T47D (cell line): ENCODE data around the gene CELSR1.
"Not testable (repeated sequence)": the region's sequence is repeated elsewhere in the genome, so short reads cannot be mapped to it uniquely, and the experiment has no call there.

Source experiments
- DNase-seq, 2 experiments: peaks; one replicate each; pipeline versions ENCODE4 v3.0.0 to v3.0.0-alpha.2; 2011 to 2012; ENCODE audit warnings: low read depth in 1 of 2, low spot score in 1 of 2
- JUND ChIP-seq: IDR thresholded peaks from 2 replicates; pipeline ENCODE4 v1.6.1; 2012; ENCODE audit warnings: low read depth
- in situ Hi-C: cut with HindIII; loops from 2 replicates; pipeline ENCODE4 v1.10.0; 2016; ENCODE audit warnings: low sequenced_read_pairs, low pct_unique_long_range_greater_than_20kb

CELSR1 gene

DNA sequence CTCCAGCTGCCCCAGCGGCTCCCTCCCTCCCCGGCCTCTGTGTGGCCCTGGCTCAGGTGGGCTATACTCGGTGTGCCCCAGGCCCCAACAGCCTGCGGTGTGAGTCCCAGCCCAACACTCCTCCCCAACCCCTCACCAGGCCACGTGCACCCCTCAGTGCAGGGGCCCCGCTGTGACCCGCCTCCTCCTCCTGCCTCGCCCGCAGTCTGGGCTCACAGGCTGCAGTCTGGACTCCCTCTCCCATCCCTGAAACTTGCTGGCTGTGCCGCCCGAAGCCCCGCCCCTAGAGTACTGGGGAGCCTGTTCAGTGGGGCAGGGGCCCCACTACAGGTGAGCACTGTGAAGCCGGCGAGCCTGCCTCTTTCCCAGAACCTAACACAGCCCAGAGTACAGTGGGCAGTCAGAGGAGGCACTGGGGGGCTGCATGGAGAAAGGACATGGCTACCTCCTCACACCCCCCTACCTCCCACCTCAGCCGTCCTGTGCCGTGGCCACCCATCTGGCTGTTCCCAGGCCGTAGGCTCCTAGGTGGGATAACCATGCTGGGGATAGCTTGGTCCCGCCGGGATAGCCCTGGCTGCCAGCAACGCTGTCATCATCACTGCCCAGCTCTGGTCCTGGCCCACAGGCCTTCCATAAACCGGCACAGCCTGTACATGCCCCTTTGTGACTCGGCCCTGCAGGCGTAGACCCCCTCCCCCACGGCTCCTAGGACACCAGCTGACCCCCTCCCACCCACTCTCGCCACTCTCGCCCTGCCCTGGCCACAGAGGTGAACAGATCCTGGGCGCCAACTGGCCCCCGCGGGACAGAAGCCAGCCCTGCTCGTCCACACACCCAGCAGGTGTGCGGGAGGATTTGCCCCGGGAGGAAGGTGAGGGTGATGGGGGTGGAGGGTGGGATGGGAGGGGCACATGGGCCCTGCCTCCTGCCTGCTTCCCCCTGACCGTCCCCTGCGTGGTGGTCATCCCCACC is 29.7 kb downstream of the CELSR1 start:
- in situ Hi-C loops, result no loop called here
- DNase-seq, result no peak
- no peak for TF ChIP-seq JUND

DNA sequence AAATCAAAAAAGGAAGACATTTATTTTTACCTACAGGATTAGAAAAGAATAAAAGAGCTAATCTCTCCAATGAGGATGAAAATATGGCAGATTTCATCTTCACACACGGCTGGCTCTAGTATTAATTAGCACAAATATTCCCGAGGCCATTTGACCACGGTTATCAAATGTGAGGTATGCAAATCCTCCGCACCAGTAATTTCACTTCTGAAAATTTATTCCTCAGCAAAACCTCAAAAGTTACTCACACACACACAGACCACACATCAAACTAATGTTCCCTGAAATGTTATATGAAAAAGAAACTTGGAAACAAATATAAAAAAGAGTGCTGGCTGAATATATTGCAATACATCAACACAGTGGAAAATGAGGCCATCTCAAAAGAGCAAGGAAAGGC is 32.8 kb downstream of the CELSR1 start:
- in situ Hi-C loops, result no loop called here
- TF ChIP-seq JUND, result no peak
- no peak for DNase-seq

DNA sequence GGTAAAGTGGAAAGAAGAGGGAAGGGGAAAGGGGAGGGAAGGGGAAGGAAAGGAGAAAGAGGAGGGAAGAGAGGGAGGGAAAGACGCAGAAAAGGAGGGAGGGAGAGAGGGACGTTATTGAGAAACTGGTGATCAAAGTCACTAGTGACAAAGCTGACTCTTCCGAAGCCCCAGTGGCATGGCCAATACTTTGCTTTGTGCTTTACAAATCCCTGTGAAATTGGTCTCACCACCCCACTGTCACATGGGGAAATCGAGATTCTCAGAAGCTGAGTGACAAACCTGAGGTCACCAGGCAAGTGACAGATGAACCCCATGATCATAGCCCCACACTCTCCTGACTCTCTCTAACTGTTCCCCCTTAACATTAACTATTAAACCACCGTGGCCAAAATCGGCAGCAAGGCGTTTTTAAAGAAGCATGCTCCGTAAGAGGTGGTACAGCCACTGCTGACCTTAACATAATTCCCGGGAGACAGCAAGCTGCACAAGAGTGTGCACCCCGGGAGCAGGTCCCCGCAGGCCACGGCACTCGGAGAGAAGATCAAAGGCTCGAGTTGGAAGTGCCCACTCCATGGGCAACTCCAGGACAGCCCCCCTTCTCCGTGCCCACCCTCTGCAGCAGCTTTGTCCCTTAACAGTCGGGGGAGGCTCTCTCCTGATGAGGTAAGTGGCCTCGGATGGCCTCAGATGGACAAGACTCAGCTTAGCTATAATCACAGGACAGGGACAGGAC is 34.8 kb downstream of the CELSR1 start:
- DNase-seq, result no peak
- in situ Hi-C loops, result no loop called here
- no peak for TF ChIP-seq JUND

DNA sequence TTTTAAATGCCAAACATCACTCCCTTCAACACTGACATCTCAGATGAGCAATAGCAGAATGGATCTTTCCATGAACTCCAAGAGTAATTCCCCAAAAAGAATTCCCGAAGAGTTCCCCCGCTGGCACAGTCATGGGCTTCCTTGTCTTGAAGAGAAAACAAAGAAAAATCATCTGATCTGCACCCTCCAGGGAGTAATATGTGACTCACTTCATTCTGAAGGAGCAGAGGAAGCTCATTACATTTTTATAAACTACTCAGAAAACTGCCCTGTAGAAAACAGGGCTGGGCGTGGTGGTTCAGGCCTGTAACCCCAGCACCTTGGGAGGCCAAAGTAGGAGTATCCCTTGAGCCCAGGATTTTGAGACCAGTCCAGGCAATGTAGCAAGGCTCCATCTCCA is 35.7 kb downstream of the CELSR1 start:
- no peak for DNase-seq
- in situ Hi-C loops, result no loop called here
- no peak for TF ChIP-seq JUND

DNA sequence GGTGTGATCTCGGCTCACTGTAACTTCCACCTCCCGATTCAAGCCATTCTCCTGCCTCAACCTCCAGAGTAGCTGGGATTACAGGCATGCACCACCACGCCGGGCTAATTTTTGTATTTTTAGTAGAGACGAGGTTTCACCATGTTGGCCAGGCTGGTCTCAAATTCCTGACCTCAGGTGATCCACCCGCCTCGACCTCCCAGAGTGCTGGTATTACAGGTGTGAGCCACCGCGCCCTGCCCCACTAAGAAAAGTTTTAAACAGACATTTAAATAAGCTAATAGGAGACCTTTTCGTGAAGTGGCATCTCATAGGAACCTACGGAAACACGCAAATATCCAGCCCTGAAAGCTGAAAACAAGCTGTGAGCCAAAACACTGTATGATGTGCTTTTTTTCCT is 36.2 kb downstream of the CELSR1 start:
- DNase-seq, in situ Hi-C loops: not testable (repeated sequence)

DNA sequence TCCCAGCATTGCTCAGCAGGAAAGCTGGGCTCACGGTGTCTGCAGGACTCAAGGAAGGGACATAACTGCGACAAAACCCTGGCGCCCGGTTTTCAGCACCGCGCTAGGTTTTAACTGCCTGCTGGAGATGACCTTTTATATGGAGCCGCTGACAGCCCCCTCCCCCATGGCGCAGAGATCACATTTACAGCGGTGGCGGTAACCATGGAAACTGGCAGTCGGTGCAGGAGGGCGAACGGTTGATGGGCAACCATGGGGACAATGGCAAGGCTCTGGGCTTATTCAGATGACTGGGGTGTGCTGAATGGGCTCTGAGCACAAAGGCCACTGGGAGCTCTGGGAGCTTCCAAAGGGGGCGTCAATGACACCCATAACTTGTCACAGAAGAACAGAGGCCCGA is 37.2 kb downstream of the CELSR1 start:
- no peak for DNase-seq
- in situ Hi-C loops, result no loop called here
- no peak for TF ChIP-seq JUND

DNA sequence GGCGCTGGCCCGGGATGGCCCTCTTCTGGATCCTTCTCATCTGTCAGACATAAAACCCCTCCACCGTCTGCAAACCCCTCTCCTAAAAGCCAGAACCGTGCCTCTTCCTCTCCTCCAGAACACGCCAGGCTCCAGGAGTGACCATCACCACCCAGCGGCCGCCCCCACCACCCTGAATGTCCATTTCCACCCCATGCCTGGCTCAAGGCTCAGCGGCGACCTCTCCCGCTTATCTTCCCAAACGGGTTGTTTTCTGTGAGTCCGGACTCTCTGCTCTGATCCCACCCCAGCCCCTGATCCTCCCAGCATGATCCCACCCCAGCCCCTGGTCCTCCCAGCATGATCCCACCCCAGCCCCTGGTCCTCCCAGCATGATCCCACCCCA is 37.6 kb downstream of the CELSR1 start:
- no peak for DNase-seq
- in situ Hi-C loops, result no loop called here
- no peak for TF ChIP-seq JUND

DNA sequence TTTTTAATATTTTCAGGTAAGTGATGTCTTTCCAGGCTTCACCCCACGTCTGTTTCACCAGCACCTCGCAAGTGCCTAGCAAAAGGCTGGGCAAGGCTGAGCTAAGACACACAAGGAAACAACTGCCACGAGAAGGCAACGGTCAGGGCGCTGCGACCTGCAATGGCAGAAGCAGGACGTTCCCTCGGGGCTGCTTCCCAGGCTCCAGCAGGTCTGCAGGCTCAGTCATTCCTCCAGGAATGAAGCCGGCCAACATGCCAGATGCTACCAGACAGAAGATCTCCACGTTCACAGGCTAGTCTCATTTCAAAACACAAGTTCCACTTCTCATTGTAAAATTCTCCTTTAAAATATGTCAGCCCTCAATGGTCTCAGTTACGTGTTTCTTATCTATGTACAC is 45.5 kb downstream of the CELSR1 start:
- 0 out of 2 replicates have a peak, but pooled peaks have one; percentile 39 for TF ChIP-seq JUND
- in situ Hi-C loops, result no loop called here
- peak in 1 of 2 experiments; percentile 97 for DNase-seq

DNA sequence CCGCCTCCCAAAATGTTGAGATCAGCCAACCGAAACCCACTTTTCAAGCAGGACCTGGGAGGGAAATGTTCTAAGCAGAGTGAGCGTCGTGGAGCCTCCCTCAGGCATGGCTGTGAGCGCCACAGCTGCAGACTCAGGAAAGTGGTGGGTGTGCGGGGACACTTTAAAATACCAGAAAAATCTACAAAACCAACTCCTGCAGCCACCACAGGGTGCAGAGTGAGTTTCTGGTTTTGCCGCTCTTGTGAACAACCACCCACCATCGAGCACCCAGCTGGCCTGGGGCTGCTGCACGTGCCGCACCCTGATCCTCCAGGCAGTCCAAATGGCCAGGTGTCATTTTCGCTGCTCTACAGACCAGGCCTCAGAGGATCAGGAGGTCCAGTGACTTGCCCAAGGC is 46.9 kb downstream of the CELSR1 start:
- no peak for TF ChIP-seq JUND
- DNase-seq, result no peak

DNA sequence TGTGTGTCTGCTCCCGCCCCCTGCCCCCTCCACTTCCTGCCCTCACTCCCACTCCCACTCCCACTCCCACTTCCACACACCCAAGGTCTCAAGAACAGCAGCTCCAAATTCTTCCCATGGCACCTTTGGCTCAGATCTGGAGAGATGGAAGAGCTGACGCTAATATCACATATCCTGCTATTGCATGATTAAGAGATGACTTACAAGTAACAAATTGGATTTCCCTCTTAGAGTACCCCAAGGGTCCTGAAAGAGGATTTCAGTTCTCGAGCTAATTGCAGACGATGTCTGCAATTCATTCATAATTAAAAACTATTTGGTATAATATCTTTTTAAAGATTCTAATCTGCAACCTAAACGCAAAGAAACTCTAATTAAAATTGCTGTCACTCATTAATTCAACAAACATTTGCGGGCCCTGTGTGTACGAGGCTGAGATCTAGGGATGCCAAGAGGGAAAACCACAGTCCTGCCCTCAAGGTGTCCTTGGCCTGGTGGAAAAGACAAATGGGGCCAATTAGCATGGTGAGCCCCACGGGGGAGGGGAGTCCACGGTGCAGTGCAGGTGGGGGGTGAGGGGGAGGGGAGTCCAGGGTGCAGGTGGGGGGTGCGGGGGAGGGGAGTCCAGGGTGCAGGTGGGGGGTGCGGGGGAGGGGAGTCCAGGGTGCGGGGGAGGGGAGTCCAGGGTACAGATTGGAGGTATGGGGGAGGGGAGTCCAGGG is 50.3 kb downstream of the CELSR1 start:
- peak in 1 of 2 experiments; percentile 86 for DNase-seq
- in situ Hi-C loops, result no loop called here
- peak; percentile 22; the same call in 1 of the 2 replicates for TF ChIP-seq JUND

More for the DNA sequence above, 46.9 kb downstream of the CELSR1 start:
- in situ Hi-C loops, result no loop called here

DNA sequence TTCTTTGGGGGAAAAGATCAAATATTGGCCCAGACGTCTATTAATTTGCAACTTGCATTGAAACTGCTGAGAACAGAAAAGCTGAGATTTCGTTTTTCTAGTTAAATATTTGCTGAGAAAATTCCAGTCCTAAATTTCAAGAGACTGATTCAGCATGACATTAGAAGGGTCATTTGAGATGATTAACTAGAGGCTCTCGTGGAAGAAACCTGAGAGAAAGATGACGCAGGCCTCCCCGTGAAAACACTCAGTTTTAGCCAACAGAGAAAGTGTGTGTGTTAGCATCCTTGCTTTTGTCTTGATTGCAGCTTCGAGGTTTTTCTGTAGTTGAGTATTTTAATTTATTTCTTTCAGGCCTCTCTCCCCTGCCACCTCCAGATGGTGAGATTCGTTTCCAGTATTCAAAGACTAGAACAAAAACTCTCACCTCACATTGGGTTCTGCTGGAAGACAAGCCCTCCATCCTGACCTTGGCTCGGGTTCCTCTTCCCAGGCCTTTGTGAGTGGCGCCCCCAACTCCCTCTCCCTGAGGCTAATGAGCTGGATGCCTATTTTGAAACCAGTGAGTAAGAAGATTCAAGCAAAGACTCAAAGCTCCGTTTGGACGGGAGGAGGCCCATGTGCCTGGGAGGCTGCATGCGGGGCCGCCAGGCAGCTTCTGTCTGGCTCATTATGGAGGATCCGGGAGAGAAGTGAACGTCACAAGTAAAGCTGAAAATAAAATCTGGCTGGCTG is 52.4 kb downstream of the CELSR1 start:
- peak in 1 of 2 experiments; percentile 33 for DNase-seq
- in situ Hi-C loops, result no loop called here

More for the DNA sequence above, 52.4 kb downstream of the CELSR1 start:
- TF ChIP-seq JUND, result no peak
